ENCODE measurements around the gene PNMA3.

- no peak for TF ChIP-seq CTCF (IDR thresholded peaks at IDR 0.05)
- no peak for TF ChIP-seq POLR2A (IDR thresholded peaks at IDR 0.05)
Observed at GRCh38 chrX:153074935-153075334, 18.7 kb downstream of the PNMA3 start.
